Motor neuron (in vitro differentiated cells): Measurements from ENCODE around the gene UBE2I. TPM values are rescaled to one million over a fixed set of nuclear protein-coding genes. Genes with fewer than 3 reads are reported as not detected.

ENCODE experiments used
- total RNA-seq, 8 experiments: library from RNA; unstranded; fragments of 300-600 nt; gene quantifications; 2 replicates each; pipeline versions ENCODE4 v1.2.3 to v1.2.4, GENCODE V29; 2022

The UBE2I gene
- total RNA-seq, 8 experiments from 2014 or later: 34.9 to 122 (median 59.1) TPM

Other genes with a start within 250 kb of the UBE2I start
- under 1 TPM in 2 of 8 experiments, not detected in 6; 0.47 to 0.52 TPM for gene SSTR5, start 236.9 kb upstream of the UBE2I start, total RNA-seq
- gene C1QTNF8, start 213.4 kb upstream of the UBE2I start, total RNA-seq: under 1 TPM in 2 of 8 experiments, not detected in 6; 0.08 to 0.28 TPM
- 10 to 100 TPM in 5 of 8 experiments, under 1 TPM in 2, not detected in 1; 0.36 to 30.6 (median 20.9) TPM for gene CACNA1H, start 156.5 kb upstream of the UBE2I start, total RNA-seq
- 1 to 10 TPM in 1 of 8 experiments, under 1 TPM in 2, not detected in 5; 0.11 to 1.1 (median 0.52) TPM for gene TPSG1, start 84.4 kb upstream of the UBE2I start, total RNA-seq
- under 1 TPM in 3 of 8 experiments, not detected in 5; 0.25 to 0.62 (median 0.51) TPM for gene TPSB2, start 79.5 kb upstream of the UBE2I start, total RNA-seq
- under 1 TPM in 4 of 8 experiments, not detected in 4; 0.31 to 0.81 (median 0.46) TPM for gene TPSAB1, start 68.9 kb upstream of the UBE2I start, total RNA-seq
- gene TPSD1, start 53.6 kb upstream of the UBE2I start, total RNA-seq: under 1 TPM in 3 of 8 experiments, not detected in 5; 0.14 to 0.28 (median 0.24) TPM
- gene BAIAP3, start 24.0 kb downstream of the UBE2I start, total RNA-seq: 10 to 100 TPM in 2 of 8 experiments, 1 to 10 TPM in 4, under 1 TPM in 2; 0.40 to 85.8 (median 4.7) TPM
- gene TSR3, start 42.2 kb downstream of the UBE2I start, total RNA-seq: 10 to 100 TPM; 26.5 to 63.6 (median 39.8) TPM
- gene GNPTG, start 42.3 kb downstream of the UBE2I start, total RNA-seq: 10 to 100 TPM; 13.4 to 90.4 (median 32.8) TPM
- 10 to 100 TPM in 3 of 8 experiments, 1 to 10 TPM in 5; 4.0 to 34.7 (median 8.5) TPM for gene UNKL, start 105.1 kb downstream of the UBE2I start, total RNA-seq
- 10 to 100 TPM; 15.7 to 24.9 (median 20.5) TPM for gene UQCC4, start 111.1 kb downstream of the UBE2I start, total RNA-seq
- gene PERCC1, start 121.4 kb downstream of the UBE2I start, total RNA-seq: 1 to 10 TPM in 1 of 8 experiments, under 1 TPM in 3, not detected in 4; 0.29 to 1.2 (median 0.46) TPM
- 1 to 10 TPM in 3 of 8 experiments, under 1 TPM in 5; 0.13 to 1.4 (median 0.64) TPM for gene CCDC154, start 134.9 kb downstream of the UBE2I start, total RNA-seq
- 10 to 100 TPM; 10.0 to 58.5 (median 27.4) TPM for gene CLCN7, start 165.4 kb downstream of the UBE2I start, total RNA-seq
- gene PTX4, start 179.3 kb downstream of the UBE2I start, total RNA-seq: under 1 TPM in 4 of 8 experiments, not detected in 4; 0.11 to 0.46 (median 0.16) TPM
- gene TELO2, start 183.7 kb downstream of the UBE2I start, total RNA-seq: 10 to 100 TPM in 7 of 8 experiments, 1 to 10 TPM in 1; 8.1 to 37.8 (median 15.2) TPM
- gene TMEM204, start 224.0 kb downstream of the UBE2I start, total RNA-seq: 1 to 10 TPM in 3 of 8 experiments, under 1 TPM in 4, not detected in 1; 0.05 to 3.0 (median 0.71) TPM